Fibroblast of lung (primary cell): ENCODE results near the gene ZSCAN25.

Experiments
- CTCF ChIP-seq, 2 donors: IDR thresholded peaks in 1 of 2; conservative IDR thresholded peaks in 1 of 2; 1 replicate in 1 of 2; 2 replicates in 1 of 2; pipeline ENCODE4 v1.5.1; 2011 to 2012; ENCODE audit warnings: low read length in 2 of 2, control low read depth in 1 of 2, inconsistent platforms in 1 of 2, low read depth in 1 of 2, mild to moderate bottlenecking in 1 of 2
- EZH2 ChIP-seq: IDR thresholded peaks from 2 replicates; pipeline ENCODE4 v1.5.1; 2012; ENCODE audit warnings: low read length, control low read depth, mild to moderate bottlenecking; ENCODE audit errors: missing control alignments

DNA sequence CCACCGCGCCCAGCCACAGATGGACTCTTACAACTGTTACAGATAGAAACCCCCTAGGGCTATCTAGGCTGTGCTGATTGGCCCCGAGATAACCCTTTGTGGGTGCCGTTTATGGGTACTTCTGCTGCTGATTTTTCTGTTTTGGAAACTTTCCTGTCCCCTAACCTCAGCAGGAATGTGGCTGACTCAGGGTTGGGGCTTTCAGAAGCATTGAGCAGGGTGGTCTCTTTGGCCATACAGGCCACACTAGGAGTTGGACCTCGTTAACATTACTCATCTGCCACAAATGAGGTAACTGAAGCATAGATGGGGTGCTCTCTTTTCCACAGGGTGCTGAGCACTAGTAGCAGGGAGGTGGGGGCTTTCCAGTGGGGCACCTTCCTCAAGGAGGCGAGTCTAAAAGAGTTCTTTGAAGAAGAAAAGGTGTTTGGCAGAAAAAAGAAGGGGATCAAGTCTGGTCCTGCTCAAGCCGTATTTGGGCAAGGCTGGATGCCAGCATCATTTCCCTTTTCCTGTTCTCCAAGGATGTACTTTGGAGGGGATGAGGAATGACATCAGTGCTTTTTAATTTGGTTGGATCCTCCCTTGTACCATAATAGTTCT is 6.4 kb downstream of the ZSCAN25 start:
- TF ChIP-seq CTCF (conservative IDR thresholded peaks at IDR 0.05 in 1 of 2, IDR thresholded peaks at IDR 0.05 in 1 of 2; ENCODE audit: low read depth in 1 of 2, low read length in 2 of 2) (no peak), EZH2 (no peak)
